Hematopoietic multipotent progenitor cell treated with erythropoietin and hydrocortisone succinate and interleukin-3 and kit ligand, for 4 days (in vitro differentiated cells): ENCODE data around the gene MKNK1.

Experiments
- DNase-seq: peaks from one replicate; pipeline ENCODE4 v3.0.0-alpha.2; 2015

MKNK1 gene

DNA sequence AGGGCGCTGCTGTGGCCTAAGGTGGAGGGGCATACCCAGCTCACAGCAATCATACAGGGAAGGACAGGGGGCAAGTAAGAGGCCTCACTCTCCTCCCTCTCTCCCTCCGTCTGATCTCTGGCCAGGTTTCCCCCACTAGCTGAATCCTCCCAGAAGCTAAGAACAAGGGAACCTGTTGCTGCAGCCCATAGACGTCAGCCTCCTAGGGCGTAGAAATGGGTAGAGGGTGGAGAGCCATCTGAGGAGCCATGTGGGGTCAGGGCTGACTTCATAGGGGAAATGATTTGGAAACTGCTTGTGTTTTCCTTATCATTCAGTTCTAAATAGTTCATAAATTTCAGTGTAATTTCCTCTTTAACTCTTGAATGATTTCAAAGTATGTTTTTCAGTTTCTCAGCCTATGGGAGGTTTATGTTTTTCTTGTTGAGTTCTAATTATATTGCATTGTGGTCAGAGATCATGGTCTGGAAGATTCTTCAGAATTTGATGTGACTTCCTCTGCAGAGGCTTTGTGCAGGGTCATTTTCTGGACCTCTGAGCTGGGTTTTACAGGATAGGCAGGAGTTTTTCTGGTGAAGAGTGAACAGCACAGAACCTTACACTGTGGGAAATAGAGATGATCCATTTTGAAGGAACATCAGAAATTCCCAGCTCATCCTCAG is 14.8 kb upstream of the MKNK1 start:
- no peak for DNase-seq

DNA sequence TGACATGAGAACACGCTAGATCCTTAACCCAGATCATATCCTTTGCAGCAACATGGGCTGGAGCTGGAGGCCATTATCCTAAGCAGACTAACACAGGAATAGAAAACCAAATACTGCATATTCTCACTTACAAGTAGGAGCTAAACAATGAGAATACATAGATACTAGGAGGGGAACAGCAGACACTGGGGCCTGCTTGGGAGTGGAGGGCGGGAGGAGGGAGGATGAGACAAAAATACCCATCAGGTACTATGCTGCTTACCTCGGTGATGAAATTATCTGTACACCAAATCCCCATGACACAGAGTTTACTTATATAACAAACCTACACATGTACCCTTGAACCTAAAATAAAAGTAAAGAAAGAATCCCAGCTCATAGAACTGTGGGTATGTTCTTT is 13.8 kb upstream of the MKNK1 start:
- no peak for DNase-seq

DNA sequence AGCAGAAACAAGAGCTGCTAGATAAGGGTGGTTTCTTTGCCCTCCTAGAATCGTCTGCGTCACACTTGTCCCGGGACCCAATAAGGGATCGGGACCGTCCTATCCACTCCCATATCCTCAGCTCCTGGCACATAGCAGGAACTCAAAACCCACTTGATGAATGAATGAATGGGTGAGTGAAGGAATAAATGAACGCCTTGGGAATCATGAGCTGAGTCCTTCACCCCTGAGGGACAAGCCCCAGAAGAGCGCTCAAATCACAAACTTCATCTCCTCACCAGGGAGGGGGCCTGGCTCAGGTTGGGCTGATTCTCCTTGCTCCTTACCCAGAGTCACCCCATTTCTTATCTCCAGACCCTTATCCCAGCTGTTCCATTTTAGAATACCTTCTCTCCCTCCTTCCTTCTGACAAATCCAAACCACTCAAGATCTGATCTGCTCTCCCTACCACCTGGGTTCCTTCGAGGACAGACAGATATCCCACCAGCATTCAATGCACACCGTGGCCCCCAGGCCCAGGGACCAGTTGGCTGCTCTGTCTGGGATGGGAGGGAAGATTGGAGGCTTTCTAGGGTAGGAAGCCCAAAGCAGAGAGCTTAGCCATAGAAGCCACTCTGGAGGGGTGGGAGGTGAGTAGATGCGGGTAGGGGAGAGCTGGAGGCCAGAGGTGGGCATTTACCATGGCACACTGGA is 13.2 kb upstream of the MKNK1 start:
- no peak for DNase-seq

DNA sequence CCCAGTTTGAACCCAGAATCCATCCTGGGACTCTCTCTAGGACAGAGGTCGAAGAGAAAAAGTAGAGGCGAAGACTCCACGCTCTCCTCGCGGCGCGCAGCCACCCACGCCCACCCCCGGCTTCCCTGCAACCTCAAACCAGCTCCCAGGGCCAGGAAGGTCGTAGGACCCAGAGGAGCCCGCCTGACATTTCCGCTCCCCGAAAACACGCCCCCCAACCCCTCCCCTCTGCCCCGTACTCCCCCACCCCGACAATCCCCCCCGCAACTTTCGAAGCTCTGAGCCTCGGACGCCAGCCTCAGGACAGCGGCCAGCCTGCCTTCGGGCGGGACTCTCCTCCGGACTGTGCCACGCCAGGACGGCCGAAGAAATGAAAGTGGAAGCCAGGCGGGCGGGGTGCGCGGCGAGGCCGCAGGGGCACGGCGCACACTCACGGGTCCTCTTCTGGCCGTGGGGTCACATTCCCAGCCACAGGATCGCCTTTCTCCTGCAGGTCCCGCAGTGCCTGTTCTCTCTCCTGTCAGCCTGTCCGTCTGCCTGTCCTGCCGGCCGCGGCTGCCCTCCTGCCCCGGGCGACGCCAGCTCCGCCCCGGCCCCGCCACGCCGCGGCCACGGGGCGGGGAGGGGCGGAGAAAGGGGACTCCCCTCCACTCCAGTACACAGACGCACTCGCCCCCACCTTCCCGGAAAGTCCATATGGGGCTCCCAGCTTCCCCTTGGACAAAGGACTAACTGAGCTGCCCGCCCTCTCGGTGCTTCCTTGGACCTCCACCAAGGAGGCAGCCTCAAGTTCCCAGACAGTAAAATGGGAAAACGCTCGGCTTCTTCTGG is 12.4 kb upstream of the MKNK1 start, which contains the start of gene MOB3C:
MOB3C (minus strand) TSS at position 535 of the 831 bp plus-strand sequence. CDS start 3,490 bp downstream, outside the sequence.
- DNase-seq = peak; percentile 72

- no peak for DNase-seq
Measured at GRCh38 chr1:46615735-46616134, 11.7 kb upstream of the MKNK1 start.

- no peak for DNase-seq
Measured at GRCh38 chr1:46615088-46615487, 11.0 kb upstream of the MKNK1 start.

DNA sequence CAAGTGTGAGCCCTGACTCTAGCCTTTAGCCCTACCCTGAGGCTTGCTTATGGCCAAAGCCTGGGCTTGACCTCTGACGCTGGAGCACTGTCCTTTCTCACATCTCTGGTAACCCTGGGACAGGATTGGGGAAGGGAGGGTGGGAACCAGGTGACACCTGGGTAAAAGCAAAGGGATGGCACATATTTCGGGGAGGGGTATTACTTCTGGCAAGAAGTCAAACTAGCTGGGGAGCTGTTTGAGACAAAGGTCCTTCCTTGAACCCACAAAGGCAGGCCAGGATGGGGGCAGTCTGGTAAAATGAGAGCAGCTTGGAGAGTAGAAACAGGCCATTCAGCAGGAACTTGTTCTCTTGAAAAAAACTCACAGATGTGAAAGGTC is 10.5 kb upstream of the MKNK1 start:
- no peak for DNase-seq

GRCh38 chr1:46613661-46614603 is 9.9 kb upstream of the MKNK1 start:
- peak; percentile 91 for DNase-seq

DNA sequence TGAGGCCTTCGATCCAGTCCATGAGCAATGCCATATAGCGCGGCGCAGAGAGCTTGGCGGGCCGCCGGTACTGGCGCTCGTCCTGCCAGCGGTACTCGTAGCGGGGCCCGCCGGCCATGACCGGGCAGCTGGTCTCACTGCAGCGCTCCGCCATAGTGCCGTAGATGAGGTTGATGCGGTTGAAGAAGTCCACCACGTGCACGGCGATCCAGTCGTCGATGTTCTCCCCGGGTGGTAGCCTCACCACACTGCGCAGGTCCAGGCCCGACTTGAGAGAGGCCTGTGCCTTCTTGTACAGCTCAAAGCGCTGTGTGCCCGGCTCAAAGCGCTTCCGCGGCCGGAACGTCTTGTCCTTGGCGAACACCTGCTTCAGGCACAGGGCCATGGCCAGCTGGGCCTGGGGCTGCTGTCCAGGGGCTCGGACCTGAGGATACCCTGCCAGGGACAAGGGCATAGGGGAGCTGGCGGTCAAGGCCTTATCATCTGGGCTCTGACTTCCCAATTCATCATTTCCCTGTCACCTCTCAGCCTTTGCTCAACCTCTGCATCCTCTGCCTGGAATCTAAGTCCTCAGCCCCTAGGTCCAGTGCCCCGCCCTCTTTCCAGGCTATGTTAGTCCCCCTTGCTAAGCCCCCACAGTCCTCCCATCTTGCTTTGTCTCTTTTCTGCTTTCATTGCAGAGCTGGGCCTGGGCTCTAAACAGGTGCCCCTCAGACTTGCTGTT is 9.0 kb upstream of the MKNK1 start:
- DNase-seq = no peak

- peak; percentile 94 for DNase-seq
Measured at GRCh38 chr1:46611691-46612221, 7.7 kb upstream of the MKNK1 start.

DNA sequence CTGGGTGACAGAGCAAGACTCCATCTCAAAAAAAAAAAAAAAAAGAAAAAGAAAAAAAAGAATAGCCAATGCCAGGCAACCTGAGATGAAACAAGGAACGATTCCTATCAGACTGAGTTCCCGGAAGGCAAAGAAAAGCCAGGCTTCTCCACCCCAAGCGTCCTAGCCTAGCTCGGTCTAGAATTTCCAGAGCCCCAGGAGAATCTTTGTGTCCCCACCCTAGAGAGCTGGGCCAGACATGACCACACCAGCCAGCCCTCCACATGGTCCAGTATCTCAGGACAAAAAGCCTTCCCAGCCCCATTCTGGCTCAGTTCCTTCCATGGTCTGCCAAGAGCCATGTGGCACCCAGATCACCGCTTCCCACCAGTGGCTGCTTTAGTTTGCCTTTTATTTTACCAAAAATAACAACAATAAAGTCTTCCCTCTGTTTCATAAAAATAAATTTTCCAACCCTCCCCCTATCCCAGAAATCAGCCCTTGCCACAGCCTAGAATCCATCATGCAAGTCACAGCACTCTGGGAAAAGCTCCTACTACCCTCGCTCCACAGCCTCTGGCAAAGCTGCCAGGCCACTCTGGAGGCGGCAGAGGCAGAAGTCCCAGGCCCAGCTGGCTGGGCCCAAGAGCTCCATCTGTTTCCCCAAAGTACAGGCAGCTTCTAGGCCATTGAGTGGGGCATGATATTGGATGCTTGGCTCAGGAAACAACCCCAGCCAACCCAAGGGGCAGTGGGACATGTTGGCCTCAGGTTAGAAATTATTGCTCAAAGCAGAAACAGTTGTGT is 3.5 kb upstream of the MKNK1 start:
- DNase-seq = no peak

DNA sequence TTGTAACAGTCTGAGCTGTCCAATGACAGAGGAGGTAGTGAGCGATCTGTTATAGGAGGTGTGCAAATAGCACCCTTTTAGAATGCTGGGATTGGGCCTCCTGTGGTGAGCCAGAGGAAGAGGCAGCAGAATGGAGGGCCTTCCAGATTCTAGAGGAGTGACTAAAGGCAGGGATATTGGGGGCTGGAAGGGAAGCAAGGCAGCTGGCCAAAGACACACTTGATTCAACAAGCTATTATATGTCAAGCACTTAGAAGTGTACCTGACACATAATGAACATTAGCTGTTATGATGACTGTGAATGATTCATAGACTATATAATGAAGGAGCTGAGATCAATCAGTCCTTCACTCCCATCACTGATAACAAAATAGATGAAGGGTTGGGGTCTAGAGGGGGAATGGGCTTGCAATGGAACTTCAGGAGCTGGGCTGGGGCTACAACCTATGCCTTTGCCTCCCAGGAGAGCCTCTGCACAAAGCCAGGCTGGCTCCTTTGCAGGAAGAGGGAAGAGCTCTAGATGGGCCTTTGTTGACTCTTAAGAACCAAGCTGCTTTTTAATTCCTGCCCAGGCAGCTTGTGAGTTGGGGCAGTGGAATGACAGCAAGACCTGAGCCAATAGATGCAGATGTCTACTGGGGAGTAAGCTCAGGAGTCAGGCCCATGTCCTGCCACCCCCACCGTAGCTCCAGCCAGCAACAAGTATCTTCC is 2.3 kb upstream of the MKNK1 start:
- DNase-seq = no peak

GRCh38 chr1:46605232-46605631 is 1.2 kb upstream of the MKNK1 start:
- peak; percentile 57 for DNase-seq

DNA sequence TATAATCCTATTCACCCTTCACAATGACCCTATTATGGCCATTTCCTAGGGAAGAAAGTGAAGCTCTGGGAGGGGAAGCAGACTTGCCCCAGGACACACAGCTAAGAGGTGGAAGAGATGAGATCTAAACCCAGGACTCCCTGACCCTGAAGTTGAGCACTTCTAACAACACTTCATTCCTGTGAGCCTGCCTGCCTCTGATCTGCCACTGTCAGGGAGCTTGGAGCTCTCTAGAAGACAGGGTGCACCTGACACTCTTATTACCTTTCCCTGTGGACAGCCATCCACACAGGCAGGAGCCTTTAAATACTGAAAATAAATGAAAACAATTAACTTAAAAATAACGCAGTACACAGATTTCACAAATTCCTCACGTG is 599 bp downstream of the MKNK1 start:
- no peak for DNase-seq

DNA sequence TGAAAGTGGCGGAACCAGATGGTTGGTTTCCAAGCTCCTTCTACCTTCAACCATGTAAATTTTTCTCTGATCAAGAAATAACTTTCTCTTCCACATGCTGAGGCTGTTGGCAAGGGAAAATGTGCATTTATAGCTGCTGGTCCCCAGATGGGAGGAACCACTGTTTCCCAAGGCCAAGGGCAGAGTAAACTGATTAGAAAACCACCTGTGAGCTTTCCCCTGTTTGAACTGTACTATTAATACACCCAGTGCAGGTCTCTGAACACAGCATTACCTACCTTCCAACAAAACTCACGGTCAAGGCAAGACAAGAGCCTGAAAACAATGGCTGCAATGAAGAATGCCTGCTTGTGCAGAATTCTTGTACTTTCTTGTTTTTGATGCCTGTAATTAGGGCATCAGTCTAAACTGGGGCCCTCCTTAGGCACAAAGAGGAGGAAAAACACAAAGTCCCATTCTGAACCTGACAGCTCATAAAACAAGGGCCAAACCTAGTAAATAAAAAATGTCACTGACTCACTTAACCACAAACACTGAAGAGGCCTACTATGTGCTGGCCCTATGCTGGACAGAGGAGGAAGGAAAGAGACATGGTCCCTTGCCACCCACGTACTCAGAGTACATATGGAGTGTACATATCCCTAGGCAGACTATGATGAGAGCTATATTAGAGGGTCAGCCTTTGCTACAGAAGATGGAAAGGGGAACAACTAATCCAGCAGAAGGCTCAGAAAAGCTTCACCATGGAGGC is 2.6 kb downstream of the MKNK1 start:
- DNase-seq = no peak

- peak; percentile 63 for DNase-seq
Measured at GRCh38 chr1:46599059-46599970, 4.8 kb downstream of the MKNK1 start.

GRCh38 chr1:46596846-46597245 is 7.2 kb downstream of the MKNK1 start:
- DNase-seq = no peak

DNA sequence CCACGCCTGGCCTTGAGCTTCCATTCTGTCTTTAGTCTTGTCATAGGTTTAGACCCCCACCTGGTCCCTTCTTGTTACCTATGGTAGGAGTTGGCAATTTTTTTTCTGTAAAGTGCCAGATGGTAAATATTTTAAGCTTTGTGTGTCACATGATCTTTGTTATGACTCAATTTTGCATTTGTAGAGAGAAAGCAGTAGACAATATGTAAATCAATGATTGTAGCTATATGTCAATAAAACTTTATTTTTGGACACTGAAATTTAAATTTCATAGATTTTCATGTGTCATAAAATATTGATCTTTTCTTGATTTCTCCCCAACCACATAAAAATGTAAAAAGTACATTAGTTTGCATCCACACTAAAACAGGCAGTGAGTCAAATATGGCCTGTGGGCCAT is 8.0 kb downstream of the MKNK1 start:
- DNase-seq = no peak
